ENCODE results near the gene MTHFD2. TPM values are rescaled to one million over a fixed set of nuclear protein-coding genes. Genes with fewer than 3 reads are reported as not detected.

Gene MTHFD2
- total and polyA plus RNA-seq, 2 of the 8 experiments (the other 6 are each of a cell fraction or from before 2014, with no cell fraction given), result 99.5 to 291 TPM

- Histone ChIP-seq H4K20me1 (replicated peaks in 1 of 2; ENCODE audit: control insufficient read depth in 1 of 2, insufficient read depth in 2 of 2, low read length in 2 of 2) (peaks cover 33 to 36% of the 10 kb centered on the region in 2 experiments), H3K79me1 (ENCODE audit: low read depth, low read length) (peaks cover 10% of the 10 kb centered on the region), H3K4me3 (ENCODE audit: extremely low read depth in 1 of 4, insufficient read depth in 2 of 4, low read depth in 3 of 4, low read length in 4 of 4) (peak overlapping the region in 3 of 4 experiments; percentile 2 to 98 (median 85); a peak in 4 of 8 replicates), H3K23ac (ENCODE audit: insufficient read length) (no peak overlapping the region), H2BK15ac (ENCODE audit: low read length) (no peak overlapping the region), H3K56ac (replicated peaks; ENCODE audit: insufficient read length, low read depth, low read length) (no peak overlapping the region), H2BK5ac (ENCODE audit: low read depth, low read length) (no peak overlapping the region), H3K14ac (ENCODE audit: insufficient read length) (no peak overlapping the region), H3K9me3 (ENCODE audit: insufficient read depth in 2 of 2, low read depth in 1 of 2, low read length in 1 of 2) (no peaks in the 10 kb centered on the region), H3K36me3 (ENCODE audit: control insufficient read depth in 2 of 4, insufficient read depth in 4 of 4, low read length in 3 of 4) (peaks cover 0 to 55% (median 3%) of the 10 kb centered on the region in 4 experiments; a peak in 5 of 8 replicates), H3K4me1 (replicated peaks in 1 of 4; ENCODE audit: control insufficient read depth in 3 of 4, insufficient read depth in 4 of 4, low read length in 3 of 4) (peaks cover under 1 to 21% (median 16%) of the 10 kb centered on the region in 4 experiments; a peak in 6 of 7 replicates), H3K79me2 (ENCODE audit: control insufficient read depth in 1 of 2, insufficient read depth in 2 of 2, low read length in 2 of 2) (peaks cover 56 to 78% of the 10 kb centered on the region in 2 experiments), H3K27ac (ENCODE audit: low read depth, low read length) (no peak overlapping the region), H2BK120ac (replicated peaks; ENCODE audit: low read depth, low read length) (no peak overlapping the region), H3K9ac (replicated peaks in 1 of 4; ENCODE audit: extremely low read depth in 1 of 4, low read depth in 3 of 4, low read length in 3 of 4) (no peak overlapping the region), H3K4me2 (ENCODE audit: insufficient read depth in 1 of 2, low read depth in 2 of 2, low read length in 2 of 2) (peak overlapping the region; percentile 98 to 100), H3K27me3 (replicated peaks in 1 of 4; ENCODE audit: control insufficient read depth in 3 of 4, extremely low read depth in 1 of 4, insufficient read depth in 3 of 4, low read length in 3 of 4) (no peaks in the 10 kb centered on the region), H3K23me2 (ENCODE audit: low read depth, low read length) (peaks cover 8% of the 10 kb centered on the region), H3K18ac (ENCODE audit: extremely low read depth, low read length) (no peak overlapping the region), H2AFZ (ENCODE audit: low read length) (no peak overlapping the region), H2BK20ac (ENCODE audit: low read length) (no peak overlapping the region), H2AK5ac (ENCODE audit: low read depth, low read length) (no peak overlapping the region), H4K8ac (ENCODE audit: extremely low read depth, insufficient read depth, low read length) (no peak overlapping the region), H4K91ac (replicated peaks; ENCODE audit: insufficient read length, low read length) (no peak overlapping the region), H4K5ac (ENCODE audit: insufficient read length, low read depth, low read length) (no peak overlapping the region), H2BK12ac (ENCODE audit: low read depth, low read length) (no peak overlapping the region), H3K4ac (replicated peaks; ENCODE audit: insufficient read length, low read depth, low read length) (no peak overlapping the region)
- no peak for FAIRE-seq
- POLR2A ChIA-PET (ENCODE audit: partially characterized antibody), result interaction anchor here (0.7 to 72.1 kb wide), 6 partner anchors 8 to 196 kb away, joined by 3 to 2699 read pairs (median 4); partner anchors contain the start of genes BOLA3, MOB1A and MTHFD2
- DNase-seq (ENCODE audit: low read depth in 1 of 2, low spot score in 2 of 2), result no peak
- CTCF ChIA-PET (ENCODE audit: partially characterized antibody), result interaction anchor here (0.6 to 2.6 kb wide), 4 partner anchors 19 to 241 kb away, joined by 3 to 8 read pairs (median 5); no protein-coding TSS in a partner anchor
- 80% methylated on average over 3 of the region's 3 CpGs; no CpG with 5 or more reads in 1 of the 2 experiments for WGBS, 2 experiments (ENCODE audit: extremely low coverage in 1 of 2, insufficient coverage in 1 of 2, insufficient read length in 1 of 2, insufficient replicate concordance in 2 of 2, low coverage in 1 of 2, low lambda C conversion rate in 2 of 2, missing lambda C conversion rate in 1 of 2)
- no peak for TF ChIP-seq BRCA1 (IDR thresholded peaks at IDR 0.05; ENCODE audit: low read depth, low read length)
- no peak for TF ChIP-seq RAD21 (IDR thresholded peaks at IDR 0.05 in 1 of 2, conservative IDR thresholded peaks at IDR 0.05 in 1 of 2; ENCODE audit: low read depth in 2 of 2, low read length in 2 of 2)
- TF ChIP-seq GTF2F1 (IDR thresholded peaks at IDR 0.05; ENCODE audit: borderline replicate concordance, low read depth, low read length), result no peak
- TF ChIP-seq TBP (IDR thresholded peaks at IDR 0.05; ENCODE audit: low read depth, low read length), result no peak
- no peak for TF ChIP-seq KDM1A (IDR thresholded peaks at IDR 0.05; ENCODE audit: borderline replicate concordance, low read length)
- TF ChIP-seq KDM4A (IDR thresholded peaks at IDR 0.05; ENCODE audit: low read depth, low read length, severe bottlenecking), result no peak
- no peak for TF ChIP-seq CHD2 (IDR thresholded peaks at IDR 0.05; ENCODE audit: low read length)
- TF ChIP-seq TCF12 (IDR thresholded peaks at IDR 0.05; ENCODE audit: low read depth, low read length), result no peak
- no peak for TF ChIP-seq GABPA (IDR thresholded peaks at IDR 0.05; ENCODE audit: borderline replicate concordance, insufficient read depth, low read length)
- TF ChIP-seq RFX5 (IDR thresholded peaks at IDR 0.05; ENCODE audit: borderline replicate concordance, low read depth, low read length), result no peak
- no peak for TF ChIP-seq SP4 (IDR thresholded peaks at IDR 0.05; ENCODE audit: low read length)
- TF ChIP-seq SIX5 (IDR thresholded peaks at IDR 0.05; ENCODE audit: low read depth, low read length), result no peak
Measured at GRCh38 chr2:74201196-74201595, 2.8 kb downstream of the MTHFD2 start.
